Activated naive CD4-positive, alpha-beta T cell treated with anti-CD3 and anti-CD28 coated beads, Interleukin-2, amount 50 U/mL, for 16 hours (primary cell): Measurements from ENCODE around the gene MT1A.
"Not testable (repeated sequence)": the region's sequence is repeated elsewhere in the genome, so short reads cannot be mapped to it uniquely, and the experiment has no call there.

ENCODE experiments used
- DNase-seq: peaks from one replicate; pipeline ENCODE4 v3.0.0-alpha.2; 2020

Gene MT1A

DNA sequence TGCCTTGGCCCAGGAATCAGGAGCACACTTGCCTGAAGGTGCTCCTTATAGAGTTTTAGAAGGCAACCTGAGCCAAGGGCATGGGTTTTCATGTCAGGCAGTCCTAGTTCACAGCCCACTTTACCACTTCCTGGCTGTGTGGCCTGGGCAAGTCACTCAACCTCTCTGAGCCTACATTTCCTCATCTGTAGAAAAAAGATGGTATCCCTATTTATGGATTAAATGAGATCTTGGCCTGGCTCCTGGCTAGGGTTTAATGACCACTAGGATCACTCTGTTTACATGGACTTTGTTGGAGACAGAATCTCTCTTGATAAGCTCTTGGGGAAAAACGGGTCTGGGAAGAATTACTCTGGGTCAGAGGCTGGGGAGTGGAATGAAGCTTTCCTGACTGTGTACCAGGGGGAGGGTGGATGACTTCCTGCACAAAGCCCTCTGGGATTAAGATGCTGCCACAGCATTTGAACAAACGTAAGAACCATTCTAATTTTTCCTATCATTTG, 27.8 kb upstream of the MT1A start:
- DNase-seq: no peak

DNA sequence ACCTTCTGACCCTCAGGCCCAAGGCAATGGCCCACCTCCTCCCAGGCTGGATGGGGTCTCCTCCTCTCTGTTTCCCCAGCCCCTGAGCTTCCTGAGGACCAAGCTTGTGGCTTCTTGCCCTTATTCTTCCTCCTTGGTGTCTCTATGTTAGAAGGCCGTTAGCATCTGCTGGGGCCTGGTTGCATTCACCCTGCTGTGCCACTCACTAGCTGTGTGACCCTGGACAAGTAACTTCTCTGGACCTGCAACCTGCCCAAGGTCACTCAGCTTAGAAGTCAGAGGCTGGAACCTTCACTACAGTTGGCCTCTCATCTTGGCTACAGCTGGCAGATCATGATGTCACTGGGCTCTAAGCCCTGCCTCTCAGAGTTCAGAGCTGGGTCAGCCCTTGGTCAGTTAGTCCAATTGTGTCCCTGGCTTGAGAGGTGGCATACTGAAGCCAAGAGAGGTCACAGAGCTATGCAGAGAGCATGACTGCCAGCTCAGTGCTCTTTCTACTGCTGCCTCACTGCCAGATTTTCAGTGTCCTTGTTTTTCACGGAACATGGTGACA, 27.1 kb upstream of the MT1A start:
- no peak for DNase-seq

DNA sequence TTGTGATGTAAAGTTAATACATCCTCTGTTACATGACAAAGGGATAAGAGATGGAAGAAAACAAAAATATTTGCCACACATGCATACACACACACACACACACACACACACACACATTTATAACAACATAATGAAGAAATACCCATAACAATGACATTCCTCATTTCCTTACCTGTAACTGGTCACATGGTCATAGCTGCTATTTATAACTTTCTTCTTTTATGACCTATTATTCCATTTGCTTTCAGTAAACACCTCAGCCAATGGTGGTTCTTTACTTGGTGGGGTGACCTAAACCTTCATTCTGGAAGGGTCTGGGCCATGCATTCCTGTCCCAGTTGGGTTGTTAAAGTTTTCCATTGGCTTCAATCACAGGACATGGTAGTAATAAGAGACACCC, 24.8 kb upstream of the MT1A start:
- DNase-seq: no peak

DNA sequence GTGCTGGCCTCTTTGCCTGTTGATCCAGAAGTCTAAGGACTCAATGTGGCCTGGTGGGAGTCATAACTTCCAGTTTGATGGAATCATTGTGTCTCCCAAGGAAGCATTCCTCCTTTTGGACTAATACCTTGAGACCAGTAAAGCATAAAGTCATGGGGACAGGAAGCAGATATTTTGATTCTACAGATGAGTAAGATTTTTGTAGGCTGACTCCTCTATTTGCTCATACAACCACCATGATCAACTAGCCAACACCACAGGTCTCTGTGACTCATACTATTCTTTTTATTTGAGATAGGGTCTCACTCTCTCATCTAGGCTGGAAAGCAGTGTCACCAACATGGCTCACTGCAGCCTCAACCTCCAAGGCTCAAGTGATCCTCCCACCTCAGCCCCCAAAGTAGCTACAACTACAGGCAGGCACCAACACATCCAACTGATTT, 23.9 kb upstream of the MT1A start:
- DNase-seq: no peak

DNA sequence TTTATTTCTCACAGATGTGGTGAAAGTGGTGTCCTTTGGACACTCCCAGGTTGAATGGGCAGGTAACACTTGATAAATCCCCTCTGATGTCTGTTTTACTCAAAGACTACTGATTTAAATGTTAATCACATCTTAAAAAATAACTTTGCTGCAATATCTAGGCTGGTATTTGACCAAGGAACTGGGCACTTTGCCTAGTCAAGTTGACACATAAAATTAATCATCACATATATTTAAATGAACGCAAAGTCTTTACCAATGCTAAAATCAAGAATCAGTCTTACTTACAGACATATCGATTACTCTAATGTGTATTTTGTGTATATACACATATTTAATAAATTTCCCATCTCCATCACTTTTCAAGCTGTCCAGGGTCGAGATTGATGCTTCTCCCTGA, 23.1 kb upstream of the MT1A start:
- no peak for DNase-seq

DNA sequence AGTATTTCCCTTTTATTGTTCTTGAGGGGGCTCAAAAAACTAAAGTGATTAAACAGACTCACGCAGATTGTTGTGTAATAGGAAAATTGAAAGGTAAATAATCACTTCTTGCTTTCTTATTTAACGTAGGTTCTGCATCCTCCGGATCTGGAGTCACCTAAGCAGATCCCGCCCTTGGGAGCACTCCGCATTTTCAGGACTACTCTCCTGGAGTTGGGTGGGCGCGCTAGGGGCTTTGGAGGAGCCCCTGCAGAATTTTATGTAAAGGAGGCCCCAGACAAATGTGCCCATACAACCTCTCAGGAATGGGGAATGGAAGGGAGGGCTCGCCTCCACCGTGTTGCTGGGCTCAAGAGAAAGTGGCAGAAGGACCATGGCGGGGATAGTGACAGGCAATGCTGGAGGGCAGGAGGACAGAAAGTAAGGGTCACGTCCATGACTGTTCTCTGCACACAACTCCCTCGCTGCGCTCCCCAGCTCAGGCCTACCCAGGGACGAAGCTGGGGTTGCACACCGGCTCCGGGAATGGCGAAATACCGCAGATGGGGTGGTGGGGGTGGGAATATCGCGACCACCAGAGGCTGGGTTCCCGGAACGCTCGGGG, 21.8 kb upstream of the MT1A start:
- DNase-seq: no peak

DNA sequence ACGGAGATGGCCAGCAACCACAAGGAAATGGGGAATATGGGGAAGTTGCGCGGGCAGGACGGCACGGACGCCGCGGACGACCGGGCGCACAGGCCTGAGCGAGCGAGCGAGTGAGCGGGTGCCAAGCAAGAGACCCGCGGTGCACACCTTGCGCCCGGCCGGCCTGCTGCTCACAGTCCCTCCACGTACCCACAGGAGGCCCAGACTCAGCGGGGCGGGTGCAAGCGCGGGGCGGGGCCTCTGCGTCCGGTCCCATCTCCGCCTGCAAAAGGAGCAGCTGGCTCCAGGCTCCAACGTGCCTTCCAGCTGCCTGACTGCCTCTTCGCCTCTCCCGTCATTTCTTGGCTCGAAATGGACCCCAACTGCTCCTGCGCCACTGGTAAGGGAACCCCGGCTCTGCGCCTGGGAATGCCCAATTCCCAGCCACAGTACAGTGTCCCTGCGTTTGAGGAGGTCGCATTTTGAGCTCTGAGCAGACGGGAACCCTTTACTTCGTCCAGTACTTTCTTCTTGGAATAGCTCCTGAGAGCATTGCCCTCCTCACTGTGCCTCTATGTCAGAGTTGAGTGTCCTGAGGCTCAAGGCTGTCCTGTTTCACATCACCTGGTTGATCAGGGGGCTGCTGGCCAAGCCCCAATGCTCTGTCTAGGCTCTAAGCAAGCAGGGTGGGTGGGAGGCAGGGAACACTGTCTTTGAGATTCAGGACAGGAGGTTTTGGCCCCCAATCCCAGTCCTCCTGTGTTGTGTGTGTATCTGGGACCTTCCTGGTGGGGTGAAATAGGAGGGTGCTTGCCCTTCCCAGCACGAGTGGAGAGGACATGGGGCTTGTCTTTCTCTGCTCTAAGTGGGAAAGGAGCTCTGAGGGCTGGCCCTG, 21.0 kb upstream of the MT1A start:
- peak; percentile 47 for DNase-seq

DNA sequence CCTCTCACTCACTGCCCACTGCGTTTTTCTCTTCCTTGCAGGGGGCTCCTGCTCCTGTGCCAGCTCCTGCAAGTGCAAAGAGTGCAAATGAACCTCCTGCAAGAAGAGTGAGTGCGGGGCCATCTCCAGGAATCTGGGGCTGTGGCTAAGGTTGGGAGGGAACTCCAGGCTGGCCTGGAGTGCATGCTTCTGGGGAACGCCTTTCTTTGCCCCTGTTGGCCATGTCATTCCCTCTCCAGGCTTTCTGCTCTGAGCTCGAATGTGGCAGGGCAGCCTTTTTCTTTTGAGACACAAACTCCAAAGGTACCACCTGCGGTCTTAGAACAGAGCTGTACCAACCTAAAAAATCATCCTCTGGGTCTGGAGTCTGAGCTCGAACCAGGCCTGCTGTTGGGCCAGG, 20.3 kb upstream of the MT1A start:
- DNase-seq: no peak

DNA sequence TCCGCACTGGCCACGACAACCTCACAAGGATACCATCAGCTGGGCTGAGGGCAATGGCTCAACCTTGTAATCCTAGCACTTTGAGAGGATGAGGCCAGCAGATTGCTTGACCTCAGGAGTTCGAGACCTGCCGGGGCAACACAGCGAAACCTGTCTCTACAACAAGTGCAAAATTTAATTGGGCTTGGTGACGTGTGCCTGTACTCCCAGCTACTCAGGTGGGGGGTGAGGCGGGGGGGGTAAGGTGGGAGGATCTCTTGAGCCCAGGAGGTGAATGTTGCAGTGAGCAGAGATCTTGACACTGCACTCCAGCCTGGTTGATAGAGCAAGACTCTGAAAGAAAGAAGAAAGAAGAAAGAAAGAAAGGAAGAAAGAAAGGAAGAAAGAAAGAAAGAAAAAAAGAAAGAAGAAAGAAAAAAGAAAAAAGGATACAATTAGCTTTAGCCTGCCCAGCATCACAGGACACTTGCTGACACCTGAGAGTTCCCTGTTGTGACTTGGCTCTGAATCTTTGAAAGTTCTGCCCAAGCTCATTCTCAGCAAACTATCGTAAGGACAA, 18.0 kb upstream of the MT1A start:
- DNase-seq: no peak

DNA sequence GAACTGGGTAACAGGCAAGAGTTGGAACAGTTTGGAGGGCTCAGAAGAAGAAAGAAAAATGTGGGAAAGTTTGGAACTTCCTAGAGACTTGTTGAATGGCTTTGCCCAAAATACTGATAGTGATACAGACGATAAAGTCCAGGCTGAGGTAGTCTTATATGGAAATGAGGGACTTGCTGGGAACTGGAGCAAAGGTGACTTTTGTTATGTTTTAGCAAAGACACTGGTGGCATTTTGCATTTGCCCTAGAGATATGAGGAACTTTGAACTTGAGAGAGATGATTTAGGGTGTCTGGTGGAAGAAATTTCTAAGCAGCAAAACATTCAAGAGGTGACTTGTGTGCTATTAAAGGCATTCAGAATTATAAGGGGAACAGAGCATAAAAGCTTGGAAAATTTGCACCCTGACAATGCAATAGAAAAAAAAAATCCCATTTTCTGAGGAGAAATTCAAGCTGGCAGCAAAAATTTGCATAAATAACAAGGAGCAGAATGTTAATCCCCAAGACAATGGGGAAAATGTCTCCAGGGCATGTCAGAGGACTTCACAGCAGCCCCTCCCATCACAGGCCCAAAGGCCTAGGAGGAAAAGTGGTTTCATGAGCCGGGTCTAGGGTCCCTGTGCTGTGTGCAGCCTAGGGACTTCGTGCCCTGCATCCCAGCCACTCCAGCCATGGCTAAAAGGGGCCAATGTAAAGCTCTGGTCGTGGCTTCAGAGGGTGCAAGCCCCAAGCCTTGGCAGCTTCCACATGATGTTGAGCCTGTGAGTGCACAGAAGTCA, 16.6 kb upstream of the MT1A start:
- not testable (repeated sequence) for DNase-seq

DNA sequence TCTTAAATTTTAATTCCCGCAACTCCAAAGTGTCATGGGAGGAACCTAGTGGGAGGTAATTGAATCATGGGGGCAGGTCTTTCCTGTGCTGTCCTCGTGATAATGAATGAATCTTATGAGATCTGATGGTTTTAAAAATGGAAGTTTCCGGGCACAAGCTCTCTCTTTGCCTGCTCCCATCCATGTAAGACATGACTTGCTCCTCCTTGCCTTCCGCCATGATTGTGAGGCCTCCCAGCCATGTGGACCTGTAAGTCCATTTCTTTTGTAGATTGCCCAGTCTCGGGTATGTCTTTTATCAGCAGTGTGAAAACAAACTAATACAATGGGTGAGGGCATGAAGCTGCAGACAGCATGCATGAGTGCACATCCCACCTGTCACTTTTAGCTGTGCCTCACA, 15.3 kb upstream of the MT1A start:
- DNase-seq: not testable (repeated sequence)

DNA sequence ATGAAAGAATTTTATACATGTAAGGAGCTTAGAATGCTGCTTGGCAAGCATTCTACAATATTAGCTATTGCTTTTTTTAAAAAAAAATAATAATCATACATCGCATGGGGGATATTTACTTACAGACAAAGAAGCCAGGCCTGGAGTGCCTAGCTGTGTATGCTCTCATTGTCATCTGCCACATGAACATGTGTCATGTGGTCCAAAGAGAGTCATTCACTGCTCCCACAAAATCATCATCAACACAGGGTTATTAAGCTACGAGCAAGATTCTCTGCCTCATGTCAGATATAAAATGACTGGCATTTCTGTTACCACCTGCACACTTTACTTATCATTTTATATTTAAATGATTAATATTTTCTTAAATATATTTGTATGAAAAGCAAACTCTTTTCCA, 14.8 kb upstream of the MT1A start:
- no peak for DNase-seq

DNA sequence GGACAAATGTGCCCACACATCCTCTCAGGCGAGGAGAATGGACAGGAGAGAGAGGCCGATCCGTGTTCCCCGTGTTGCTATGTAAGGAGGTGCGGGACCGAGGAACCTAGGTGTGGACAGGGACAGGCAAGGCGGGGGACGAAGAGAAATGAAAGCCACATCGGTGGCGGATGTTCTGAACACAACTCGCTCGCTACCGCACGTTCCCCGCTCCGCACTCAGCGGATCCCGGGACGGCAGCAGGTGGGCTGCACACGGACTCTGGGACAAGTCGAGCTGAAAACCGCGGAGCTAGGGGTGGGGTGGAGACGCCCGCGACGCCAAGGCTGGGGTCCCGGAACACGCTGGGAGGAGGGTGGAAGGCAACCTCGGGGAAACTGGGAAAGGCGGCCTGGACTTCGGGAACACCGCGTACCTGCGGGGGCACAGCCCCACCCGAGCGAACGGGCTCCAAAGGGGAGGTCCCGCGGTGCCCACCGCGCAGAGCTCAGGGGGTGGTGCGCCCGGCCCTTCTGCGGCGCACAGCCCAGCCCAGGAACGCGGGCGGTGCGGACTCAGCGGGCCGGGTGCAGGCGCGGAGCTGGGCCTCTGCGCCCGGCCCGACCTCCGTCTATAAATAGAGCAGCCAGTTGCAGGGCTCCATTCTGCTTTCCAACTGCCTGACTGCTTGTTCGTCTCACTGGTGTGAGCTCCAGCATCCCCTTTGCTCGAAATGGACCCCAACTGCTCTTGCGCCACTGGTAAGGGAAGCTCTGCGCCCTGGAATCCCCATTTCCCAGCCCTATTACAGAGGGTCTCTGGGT, 13.1 kb upstream of the MT1A start, which contains the start of gene MT1E:
Gene MT1E (plus strand): TSS at position 642 of the 803 bp plus-strand sequence. CDS start 71 bp downstream, at position 713.
- peak; percentile 75 for DNase-seq

DNA sequence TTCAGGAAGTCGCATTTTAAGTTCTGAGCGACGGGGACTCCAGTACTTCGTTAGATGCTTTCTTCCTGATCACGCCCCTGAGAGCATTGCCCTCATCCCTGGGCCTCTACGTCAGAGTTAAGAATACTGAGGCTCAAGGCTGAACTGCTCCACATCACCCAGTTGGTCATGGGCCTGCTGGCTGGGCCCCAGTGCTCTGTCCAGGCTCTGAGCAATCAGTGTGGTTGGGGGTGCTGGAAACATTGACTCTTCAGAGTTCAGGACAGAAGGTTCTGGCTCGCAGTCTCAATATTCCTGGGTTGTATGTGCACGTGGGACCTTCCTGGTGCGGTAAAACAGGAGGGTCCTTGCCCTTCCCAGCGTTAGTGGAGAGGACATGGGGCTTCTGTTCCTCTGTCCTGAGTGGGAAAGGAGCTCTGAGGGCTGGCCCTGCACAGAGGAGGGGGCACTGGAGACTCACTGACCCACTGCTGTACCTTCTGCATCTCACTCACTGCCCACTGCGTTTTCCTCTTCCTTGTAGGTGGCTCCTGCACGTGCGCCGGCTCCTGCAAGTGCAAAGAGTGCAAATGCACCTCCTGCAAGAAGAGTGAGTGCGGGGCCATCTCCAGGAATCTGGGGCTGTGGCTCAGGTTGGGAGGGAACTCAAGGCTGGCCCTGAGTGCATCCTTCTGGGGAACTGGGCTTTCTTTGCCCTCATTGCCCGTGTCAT, 12.4 kb upstream of the MT1A start:
- DNase-seq: no peak

DNA sequence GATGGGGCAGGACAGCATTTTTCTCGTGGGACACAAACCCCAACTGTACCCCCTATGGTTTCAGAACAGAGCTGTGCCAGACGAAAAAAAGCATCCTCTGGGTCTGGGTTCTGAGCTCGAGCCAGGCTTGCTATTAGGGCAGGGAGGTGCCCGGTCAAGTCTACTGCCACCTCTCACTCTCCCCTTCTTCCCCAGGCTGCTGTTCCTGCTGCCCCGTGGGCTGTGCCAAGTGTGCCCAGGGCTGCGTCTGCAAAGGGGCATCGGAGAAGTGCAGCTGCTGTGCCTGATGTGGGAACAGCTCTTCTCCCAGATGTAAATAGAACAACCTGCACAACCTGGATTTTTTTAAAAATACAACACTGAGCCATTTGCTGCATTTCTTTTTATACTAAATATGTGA, 11.8 kb upstream of the MT1A start:
- no peak for DNase-seq

DNA sequence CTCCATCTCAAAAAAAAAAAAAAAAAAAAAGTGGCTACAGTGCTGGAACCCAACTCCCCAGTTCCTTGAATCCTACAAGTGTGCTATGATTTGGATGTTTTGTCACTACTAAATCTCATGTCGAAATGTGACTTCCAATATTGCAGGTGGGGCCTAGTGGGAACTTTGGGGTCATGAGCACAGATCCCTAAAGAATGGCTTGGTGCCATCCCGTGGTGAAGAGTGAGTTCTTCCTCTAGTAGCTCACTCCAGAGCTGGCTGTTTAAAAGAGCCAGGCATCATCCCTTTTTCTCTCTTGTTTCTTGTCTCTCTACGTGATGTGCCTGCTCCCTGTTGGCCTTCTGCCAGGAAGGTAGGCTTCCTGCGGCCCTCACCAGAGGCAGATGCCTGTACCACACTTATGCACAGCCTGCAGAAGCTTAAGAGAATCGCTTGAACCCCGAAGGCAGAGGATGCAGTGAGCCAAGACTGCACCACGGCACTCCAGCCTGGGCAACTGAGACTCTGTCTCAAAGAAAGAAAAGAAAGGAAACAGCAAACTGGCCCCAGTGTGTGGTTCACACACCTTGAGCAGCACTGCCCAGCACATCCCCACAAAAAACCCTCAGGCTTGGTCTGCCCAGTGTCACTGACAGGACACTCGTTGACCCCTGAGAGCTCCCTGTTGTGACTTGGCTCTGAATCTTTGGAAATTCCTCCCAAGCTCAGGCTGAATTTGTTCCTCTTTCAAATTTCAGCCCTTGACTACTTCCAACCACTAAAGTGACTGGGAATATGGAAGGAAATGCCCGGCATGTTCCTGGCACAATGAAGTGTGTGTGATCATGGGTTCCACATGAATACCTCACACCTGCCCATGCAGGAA, 9.7 kb upstream of the MT1A start:
- DNase-seq: no peak

DNA sequence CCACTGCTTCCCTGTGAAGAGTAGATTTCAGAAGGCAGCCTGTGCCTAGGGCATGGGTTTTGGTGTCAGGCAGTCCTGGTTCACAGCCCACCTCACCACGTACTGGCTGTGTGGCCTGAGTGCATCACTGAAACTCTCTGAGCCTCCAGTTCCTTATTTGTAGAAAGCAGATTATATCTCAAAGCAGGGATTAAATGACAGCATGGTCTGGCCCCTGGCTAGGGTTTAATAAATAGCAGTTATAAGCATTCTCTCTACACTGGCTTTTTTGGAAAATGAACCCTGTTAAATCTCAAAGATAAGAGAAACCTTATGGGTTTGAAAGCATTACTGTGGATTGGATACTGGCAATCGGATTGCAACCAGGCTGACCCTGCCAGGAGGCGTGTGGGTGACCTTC, 8.9 kb upstream of the MT1A start:
- DNase-seq: no peak

DNA sequence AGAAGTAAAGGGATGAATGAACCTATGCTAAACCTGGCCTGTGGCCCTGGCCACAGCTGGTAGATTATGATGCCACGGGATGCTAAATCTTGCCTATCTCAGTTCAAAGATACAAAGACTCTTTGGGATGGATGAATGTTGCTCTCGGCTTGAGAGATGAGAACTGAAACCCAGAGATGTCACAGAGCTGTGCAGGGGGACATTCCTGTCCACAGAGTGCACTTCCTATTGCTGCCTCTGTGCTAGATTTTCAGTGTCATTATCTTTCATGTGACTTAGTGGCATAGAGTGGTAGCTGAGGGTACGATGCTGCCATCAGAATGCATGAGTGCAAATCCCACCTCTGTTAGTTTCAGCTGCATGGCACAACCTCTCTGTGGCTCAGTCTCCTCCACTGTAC, 8.3 kb upstream of the MT1A start:
- no peak for DNase-seq

DNA sequence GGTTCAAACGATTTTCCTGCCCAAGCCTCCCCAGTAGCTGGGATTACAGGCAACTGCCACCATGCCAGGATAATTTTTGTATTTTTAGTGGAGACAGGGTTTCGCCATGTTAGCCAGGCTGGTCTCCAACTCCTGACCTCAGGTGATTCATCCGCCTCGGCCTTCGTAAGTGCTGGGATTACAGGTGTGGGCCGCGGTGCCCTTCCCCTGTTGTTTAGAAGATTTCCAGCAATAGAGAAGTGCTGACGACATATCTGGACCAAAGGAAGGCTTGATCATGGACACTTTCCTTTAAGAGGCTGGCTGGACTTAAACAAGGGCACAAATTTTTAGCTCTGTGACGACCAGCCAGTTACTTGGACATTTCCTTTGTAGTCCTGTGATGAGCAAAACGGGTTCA, 7.3 kb upstream of the MT1A start:
- no peak for DNase-seq

DNA sequence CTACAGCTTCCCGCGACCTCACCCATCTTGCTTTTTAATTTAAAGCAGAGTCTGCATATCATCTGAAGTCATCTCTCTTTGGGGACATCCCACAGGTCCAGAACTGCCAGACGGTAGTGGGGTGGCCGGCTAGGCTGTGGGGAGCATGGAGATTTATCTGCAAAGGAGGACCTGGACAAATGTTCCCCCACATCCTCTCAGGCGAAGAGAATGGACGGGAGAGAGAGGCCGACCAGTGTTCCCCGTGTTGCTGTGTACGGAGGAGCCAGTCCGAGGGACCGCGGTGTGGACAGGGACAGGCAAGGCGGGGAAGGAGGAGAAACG, 6.7 kb upstream of the MT1A start:
- DNase-seq: no peak
